Activated CD8-positive, alpha-beta memory T cell treated with anti-CD3 and anti-CD28 coated beads for 36 hours (primary cell): ENCODE data around the gene SLC35C1. TPM values are rescaled to one million over a fixed set of nuclear protein-coding genes. Genes with fewer than 3 reads are reported as not detected.

Experiments
- CTCF ChIA-PET: fragments of 350-600 bp; sonication (Branson Sonifier 250); formaldehyde crosslinking; loops from one replicate; lab custom pipeline; 2021; ENCODE audit warnings: antibody characterized with exemption; lab: Charles Lee
- POLR2A ChIA-PET: fragments of 350-600 bp; sonication (Branson Sonifier 250); formaldehyde crosslinking; loops from one replicate; lab custom pipeline; 2021; ENCODE audit warnings: antibody characterized with exemption; lab: Charles Lee
- total RNA-seq, 2 experiments: library from RNA; stranded (reverse); gene quantifications; one replicate each; pipeline ENCODE4 v1.2.3, GENCODE V29; 2021

The SLC35C1 gene
- total RNA-seq, 2 experiments from 2014 or later: 14.5 to 16.3 TPM

- ChIA-PET POLR2A (no interaction called here), CTCF (no interaction called here)
Measured at GRCh38 chr11:45855308-45855707, 50.4 kb downstream of the SLC35C1 start.

GRCh38 chr11:45856044-45856468, 51.1 kb downstream of the SLC35C1 start:
- POLR2A ChIA-PET: no interaction called here
- CTCF ChIA-PET: interaction anchor here (0.7 to 1.0 kb wide), 3 partner anchors 17 to 499 kb away, joined by 3 to 4 read pairs (median 4); no protein-coding TSS in a partner anchor

- ChIA-PET POLR2A (no interaction called here), CTCF (no interaction called here)
Measured at GRCh38 chr11:45857961-45858474, 53.1 kb downstream of the SLC35C1 start.

- ChIA-PET CTCF (interaction anchor here (1.5 kb wide), 1 partner anchor 16 kb away, joined by 6 read pairs; no protein-coding TSS in a partner anchor), POLR2A (no interaction called here)
Measured at GRCh38 chr11:45858751-45859398, 53.9 kb downstream of the SLC35C1 start.

- POLR2A ChIA-PET: no interaction called here
- CTCF ChIA-PET: interaction anchor here (1.5 kb wide), 1 partner anchor 16 kb away, joined by 6 read pairs; no protein-coding TSS in a partner anchor
Measured at GRCh38 chr11:45859661-45860140, 54.8 kb downstream of the SLC35C1 start.

GRCh38 chr11:45860348-45860747, 55.4 kb downstream of the SLC35C1 start:
- POLR2A ChIA-PET: no interaction called here
- CTCF ChIA-PET: interaction anchor here (1.5 kb wide), 1 partner anchor 17 kb away, joined by 6 read pairs; no protein-coding TSS in a partner anchor

GRCh38 chr11:45860764-45861510, 56.0 kb downstream of the SLC35C1 start:
- ChIA-PET CTCF (no interaction called here), POLR2A (no interaction called here)

Other genes starting within 250 kb of the SLC35C1 start
- gene CHST1, start 139.5 kb upstream of the SLC35C1 start, total RNA-seq: under 1 TPM; 0.63 to 0.80 TPM
- 10 to 100 TPM; 14.3 to 14.7 TPM for gene CRY2, start 42.3 kb downstream of the SLC35C1 start, total RNA-seq
- gene MAPK8IP1, start 80.5 kb downstream of the SLC35C1 start, total RNA-seq: 1 to 10 TPM in 1 of 2 experiments, under 1 TPM in 1; 0.91 to 1.0 TPM
- gene FREY1, start 102.1 kb downstream of the SLC35C1 start, total RNA-seq: 1 to 10 TPM; 1.1 to 1.2 TPM
- 10 to 100 TPM; 32.1 to 35.3 TPM for gene PEX16, start 112.7 kb downstream of the SLC35C1 start, total RNA-seq
- gene LARGE2, start 117.5 kb downstream of the SLC35C1 start, total RNA-seq: 1 to 10 TPM; 2.4 to 2.9 TPM